IMR-90 (cell line): ENCODE measurements around the gene PLPPR3. TPM values are rescaled to one million over a fixed set of nuclear protein-coding genes. Genes with fewer than 3 reads are reported as not detected.

Source experiments
- ATAC-seq: fragments of 200-7000 bp; cut with Tn5 transposase; 2 replicates; pipeline ENCODE4 v1.9.1; 2020; ENCODE audit warnings: low read depth, mild to moderate bottlenecking, moderate library complexity
- BruUV-seq: library from RNA; stranded (reverse); fragments of 400-500 nt; replicated peaks from 2 replicates; lab custom pipeline; 2021; lab: Mats Ljungman, UMichigan
- CTCF ChIA-PET: fragments of 300-600 bp; formaldehyde crosslinking; extraction: SDS; loops from one replicate; lab custom pipeline; 2021; ENCODE audit warnings: antibody characterized with exemption; lab: Yijun Ruan, JAX
- POLR2A ChIA-PET: fragments of 300-600 bp; sonication (Branson Sonifier 250); formaldehyde crosslinking; loops from one replicate; lab custom pipeline; 2022; ENCODE audit warnings: antibody characterized with exemption; ENCODE audit not compliant: unreplicated experiment; lab: Charles Lee
- DNase-seq: peaks from one replicate; pipeline ENCODE4 v3.0.0; 2013
- H2AFZ ChIP-seq: replicated peaks from 2 replicates; pipeline ENCODE3; 2013; ENCODE audit warnings: low read length, mild to moderate bottlenecking; ENCODE audit not compliant: poor library complexity
- H2AK5ac ChIP-seq: 2 replicates; pipeline ENCODE4 v1.6.1; 2013; ENCODE audit warnings: low read depth, low read length, inconsistent platforms
- H2AK9ac ChIP-seq: replicated peaks from 2 replicates; pipeline ENCODE3; 2013; ENCODE audit warnings: mild to moderate bottlenecking, low read depth, low read length, moderate library complexity; ENCODE audit not compliant: poor library complexity
- H2BK120ac ChIP-seq: 2 replicates; pipeline ENCODE4 v1.6.1; 2013; ENCODE audit warnings: low read depth, low read length, inconsistent platforms
- H2BK15ac ChIP-seq: 3 replicates; pipeline ENCODE4 v1.6.1; 2013; ENCODE audit warnings: low read depth, low read length, inconsistent platforms
- H2BK20ac ChIP-seq: 2 replicates; pipeline ENCODE4 v1.6.1; 2013; ENCODE audit warnings: low read depth, mild to moderate bottlenecking, inconsistent platforms, low read length, moderate library complexity
- H2BK5ac ChIP-seq: 2 replicates; pipeline ENCODE4 v1.6.1; 2013; ENCODE audit warnings: mild to moderate bottlenecking, low read depth, low read length, inconsistent platforms; ENCODE audit not compliant: poor library complexity, severe bottlenecking
- H3K14ac ChIP-seq: replicated peaks from 2 replicates; pipeline ENCODE4 v1.6.1; 2013; ENCODE audit warnings: low read depth, low read length, inconsistent platforms
- H3K18ac ChIP-seq: 2 replicates; pipeline ENCODE4 v1.6.1; 2013; ENCODE audit warnings: low read depth, low read length, control low read depth
- H3K23ac ChIP-seq: 2 replicates; pipeline ENCODE4 v1.6.1; 2013; ENCODE audit warnings: low read depth, low read length, inconsistent platforms
- H3K27ac ChIP-seq: 2 replicates; pipeline ENCODE4 v1.5.1; 2013; ENCODE audit warnings: mild to moderate bottlenecking, control low read depth, low read length; ENCODE audit not compliant: insufficient read depth
- H3K27me3 ChIP-seq: 2 replicates; pipeline ENCODE4 v1.6.1; 2013; ENCODE audit warnings: low read length; ENCODE audit not compliant: control insufficient read depth, insufficient read depth
- H3K36me3 ChIP-seq: 2 replicates; pipeline ENCODE4 v1.6.1; 2013; ENCODE audit warnings: low read length, mixed read lengths; ENCODE audit not compliant: control insufficient read depth, insufficient read depth
- H3K4ac ChIP-seq: 2 replicates; pipeline ENCODE4 v1.6.1; 2013; ENCODE audit warnings: low read depth, low read length, inconsistent platforms
- H3K4me1 ChIP-seq: 2 replicates; pipeline ENCODE4 v1.6.1; 2013; ENCODE audit warnings: low read length, mixed read lengths; ENCODE audit not compliant: control insufficient read depth, insufficient read depth
- H3K4me2 ChIP-seq: 2 replicates; pipeline ENCODE4 v1.6.1; 2013; ENCODE audit warnings: low read depth, mild to moderate bottlenecking, control low read depth, low read length, moderate library complexity
- H3K4me3 ChIP-seq: 2 replicates; pipeline ENCODE4 v1.5.1; 2013; ENCODE audit warnings: low read depth, mild to moderate bottlenecking, control low read depth, low read length, moderate library complexity; ENCODE audit not compliant: insufficient read depth
- H3K56ac ChIP-seq: 2 replicates; pipeline ENCODE4 v1.6.1; 2013; ENCODE audit warnings: low read length, inconsistent platforms; ENCODE audit not compliant: insufficient read depth; ENCODE audit errors: extremely low read depth
- H3K79me1 ChIP-seq, 2 experiments: 2 replicates each; pipeline ENCODE4 v1.6.1; 2013; ENCODE audit warnings: low read length in 2 of 2, inconsistent platforms in 1 of 2, low read depth in 1 of 2
- H3K9ac ChIP-seq: 2 replicates; pipeline ENCODE4 v1.6.1; 2013; ENCODE audit warnings: low read depth, low read length, control low read depth
- H3K9me1 ChIP-seq: 2 replicates; pipeline ENCODE4 v1.6.1; 2013; ENCODE audit warnings: low read length, inconsistent platforms; ENCODE audit not compliant: insufficient read depth
- H3K9me3 ChIP-seq: 2 replicates; pipeline ENCODE4 v1.6.1; 2013; ENCODE audit warnings: low read length; ENCODE audit not compliant: control insufficient read depth, insufficient read depth
- H4K20me1 ChIP-seq: 2 replicates; pipeline ENCODE4 v1.6.1; 2013; ENCODE audit warnings: low read length, inconsistent platforms; ENCODE audit not compliant: insufficient read depth
- H4K5ac ChIP-seq: 2 replicates; pipeline ENCODE4 v1.6.1; 2013; ENCODE audit warnings: mild to moderate bottlenecking, low read depth, low read length, control low read depth
- H4K8ac ChIP-seq, 2 experiments: 2 replicates each; pipeline ENCODE4 v1.6.1; 2013; ENCODE audit warnings: low read depth in 2 of 2, low read length in 2 of 2, control low read depth in 1 of 2, inconsistent platforms in 1 of 2
- H4K91ac ChIP-seq: 2 replicates; pipeline ENCODE4 v1.6.1; 2013; ENCODE audit warnings: low read depth, low read length, inconsistent platforms; ENCODE audit not compliant: insufficient read depth
- BHLHE40 ChIP-seq: fragments of 150-350 bp; IDR thresholded peaks from 2 replicates; pipeline ENCODE4 v1.6.1; 2016; ENCODE audit warnings: mild to moderate bottlenecking, low read depth, low read length
- CEBPB ChIP-seq: IDR thresholded peaks from 2 replicates; pipeline ENCODE4 v1.6.1; 2012; ENCODE audit warnings: low read depth, low read length, improper control_type of control experiment
- CHD1 ChIP-seq: IDR thresholded peaks from 2 replicates; pipeline ENCODE4 v1.6.1; 2012; ENCODE audit warnings: low read depth, low read length, improper control_type of control experiment
- FOS ChIP-seq: fragments of 150-350 bp; IDR thresholded peaks from 2 replicates; pipeline ENCODE4 v1.6.1; 2016; ENCODE audit warnings: low read depth, low read length
- MAFK ChIP-seq: IDR thresholded peaks from 2 replicates; pipeline ENCODE4 v1.6.1; 2012; ENCODE audit warnings: low read depth, low read length, improper control_type of control experiment
- MAZ ChIP-seq: IDR thresholded peaks from 2 replicates; pipeline ENCODE4 v1.6.1; 2012; ENCODE audit warnings: low read depth, mild to moderate bottlenecking, low read length, improper control_type of control experiment, moderate library complexity, borderline replicate concordance
- MXI1 ChIP-seq: IDR thresholded peaks from 2 replicates; pipeline ENCODE4 v1.6.1; 2012; ENCODE audit warnings: low read depth, mild to moderate bottlenecking, low read length, moderate library complexity, borderline replicate concordance
- NFE2L2 ChIP-seq: fragments of 150-350 bp; IDR thresholded peaks from 2 replicates; pipeline ENCODE4 v1.6.1; 2016; ENCODE audit warnings: low read depth, mild to moderate bottlenecking, low read length
- POLR2A ChIP-seq: IDR thresholded peaks from 2 replicates; pipeline ENCODE4 v1.6.1; 2012; ENCODE audit warnings: mild to moderate bottlenecking, low read depth, low read length
- RAD21 ChIP-seq: IDR thresholded peaks from 2 replicates; pipeline ENCODE4 v1.6.1; 2012; ENCODE audit warnings: low read length, improper control_type of control experiment
- RCOR1 ChIP-seq: IDR thresholded peaks from 2 replicates; pipeline ENCODE4 v1.6.1; 2012; ENCODE audit warnings: mild to moderate bottlenecking, low read length, improper control_type of control experiment; ENCODE audit not compliant: insufficient replicate concordance
- RFX5 ChIP-seq: IDR thresholded peaks from 2 replicates; pipeline ENCODE4 v1.8.0; 2012; ENCODE audit warnings: low read depth, mild to moderate bottlenecking, low read length, moderate library complexity
- WGBS, 2 experiments: methylation state at CpG; one replicate each; pipeline versions ENCODE4 v1.1.5 to v1.1.7; 2013; ENCODE audit warnings: missing lambda C conversion rate in 2 of 2; ENCODE audit not compliant: insufficient read length in 1 of 2; ENCODE audit errors: extremely low coverage in 2 of 2; 5-methylcytosine and 5-hydroxymethylcytosine counted together
- dilution Hi-C: fragments of 300-500 bp; cut with HindIII; formaldehyde crosslinking; loops from one replicate; pipeline ENCODE4 v1.14.3; 2018; ENCODE audit warnings: low sequenced_read_pairs; ENCODE audit not compliant: unreplicated experiment
- in situ Hi-C: fragments of 300-500 bp; cut with MboI; formaldehyde crosslinking; loops from 3 replicates; pipeline ENCODE4 v1.14.3; 2019; ENCODE audit warnings: low sequenced_read_pairs, inconsistent platforms, mixed read lengths
- intact Hi-C: fragments of 100-400 bp; cut with micrococcal nuclease; formaldehyde crosslinking; loops from 2 replicates; pipeline ENCODE4 v1.10.0; 2022
- polyA plus RNA-seq, 3 experiments: library from polyadenylated mRNA; depleted of rRNA; stranded (reverse); fragments of >200 nt; gene quantifications; 2 replicates each; pipeline ENCODE4 v1.2.3, GENCODE V29; 2012; ENCODE audit warnings: low replicate concordance in 1 of 3
- total RNA-seq: library from RNA; depleted of rRNA; stranded (reverse); fragments of >200 nt; gene quantifications from 2 replicates; pipeline ENCODE4 v1.2.3, GENCODE V29; 2012
- TF ChIP-seq, protein P1 (sequence below): conservative IDR thresholded peaks from 2 replicates; pipeline ENCODE4 v1.5.1; 2012; ENCODE audit warnings: mild to moderate bottlenecking, low read depth, low read length, improper control_type of control experiment
- TF ChIP-seq, protein P2 (sequence below): fragments of 150-350 bp; IDR thresholded peaks from 2 replicates; pipeline ENCODE4 v1.6.1; 2017; ENCODE audit warnings: mild to moderate bottlenecking, antibody characterized with exemption, low read length, low read depth

The PLPPR3 gene
- total and polyA plus RNA-seq, 2 of the 4 experiments (the other 2 are of a cell fraction), result 0.36 to 1.2 TPM

- no peaks in the 10 kb centered on the region for H3K9me3 ChIP-seq
- in situ Hi-C loops, result no loop called here
- peak overlapping the region; percentile 92 for H2AK9ac ChIP-seq
- peak overlapping the region; percentile 59; the same call in 1 of the 2 replicates for H4K91ac ChIP-seq
- H3K9me1 ChIP-seq, result peaks cover 2% of the 10 kb centered on the region; the same call in 1 of the 2 replicates
- peaks cover 19% of the 10 kb centered on the region for H3K36me3 ChIP-seq
- no peak overlapping the region for H2AFZ ChIP-seq
- peaks cover 31% of the 10 kb centered on the region for H4K20me1 ChIP-seq
- dilution Hi-C loops, result no loop called here
- H2BK20ac ChIP-seq, result no peak overlapping the region
- H3K27me3 ChIP-seq, result no peaks in the 10 kb centered on the region
- H3K27ac ChIP-seq, result no peak overlapping the region; the same call in 1 of the 2 replicates
- BruUV-seq, result no TSS peak
- H3K4me2 ChIP-seq, result no peak overlapping the region; the same call in 1 of the 2 replicates
- WGBS, 2 experiments, result 88% methylated on average over 18 of the region's 39 CpGs; no CpG with 5 or more reads in 1 of the 2 experiments
- no peak overlapping the region for H3K4me3 ChIP-seq
- H4K8ac ChIP-seq, result peak overlapping the region; percentile 13 to 98; a peak in 3 of 4 replicates
- ChIA-PET CTCF (no interaction called here), POLR2A (no interaction called here)
- ATAC-seq (no peak), DNase-seq (no peak)
- H3K14ac ChIP-seq, result no peak overlapping the region
- no peak overlapping the region for H3K9ac ChIP-seq
- intact Hi-C loops, result loop anchor here (2.0 kb wide), 1 partner anchor 13 kb away; no protein-coding TSS in a partner anchor
- H3K56ac ChIP-seq, result no peak overlapping the region
- H2BK120ac ChIP-seq, result no peak overlapping the region
- peak overlapping the region; percentile 89 for H2BK5ac ChIP-seq
- peaks cover 15% of the 10 kb centered on the region for H3K4me1 ChIP-seq
- no peak overlapping the region for H3K23ac ChIP-seq
- H3K18ac ChIP-seq, result no peak overlapping the region
- H4K5ac ChIP-seq, result 0 out of 2 replicates have a peak overlapping the region, but pooled peaks have one; percentile 83
- peaks cover 0 to 5% of the 10 kb centered on the region in 2 experiments; a peak in 1 of 4 replicates for H3K79me1 ChIP-seq
- peak overlapping the region; percentile 91; the same call in 1 of the 2 replicates for H3K4ac ChIP-seq
- no peak overlapping the region; the same call in 2 of the 3 replicates for H2BK15ac ChIP-seq
- H2AK5ac ChIP-seq, result peak overlapping the region; percentile 83
- TF ChIP-seq POLR2A (no peak), CEBPB (no peak), FOS (no peak), NFE2L2 (no peak), RFX5 (no peak), MAFK (no peak), BHLHE40 (no peak), RAD21 (no peak), RCOR1 (no peak), MAZ (no peak), CHD1 (no peak), MXI1 (no peak)
- TF ChIP-seq, protein P1, sequence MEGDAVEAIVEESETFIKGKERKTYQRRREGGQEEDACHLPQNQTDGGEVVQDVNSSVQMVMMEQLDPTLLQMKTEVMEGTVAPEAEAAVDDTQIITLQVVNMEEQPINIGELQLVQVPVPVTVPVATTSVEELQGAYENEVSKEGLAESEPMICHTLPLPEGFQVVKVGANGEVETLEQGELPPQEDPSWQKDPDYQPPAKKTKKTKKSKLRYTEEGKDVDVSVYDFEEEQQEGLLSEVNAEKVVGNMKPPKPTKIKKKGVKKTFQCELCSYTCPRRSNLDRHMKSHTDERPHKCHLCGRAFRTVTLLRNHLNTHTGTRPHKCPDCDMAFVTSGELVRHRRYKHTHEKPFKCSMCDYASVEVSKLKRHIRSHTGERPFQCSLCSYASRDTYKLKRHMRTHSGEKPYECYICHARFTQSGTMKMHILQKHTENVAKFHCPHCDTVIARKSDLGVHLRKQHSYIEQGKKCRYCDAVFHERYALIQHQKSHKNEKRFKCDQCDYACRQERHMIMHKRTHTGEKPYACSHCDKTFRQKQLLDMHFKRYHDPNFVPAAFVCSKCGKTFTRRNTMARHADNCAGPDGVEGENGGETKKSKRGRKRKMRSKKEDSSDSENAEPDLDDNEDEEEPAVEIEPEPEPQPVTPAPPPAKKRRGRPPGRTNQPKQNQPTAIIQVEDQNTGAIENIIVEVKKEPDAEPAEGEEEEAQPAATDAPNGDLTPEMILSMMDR, result no peak
- TF ChIP-seq, protein P2, sequence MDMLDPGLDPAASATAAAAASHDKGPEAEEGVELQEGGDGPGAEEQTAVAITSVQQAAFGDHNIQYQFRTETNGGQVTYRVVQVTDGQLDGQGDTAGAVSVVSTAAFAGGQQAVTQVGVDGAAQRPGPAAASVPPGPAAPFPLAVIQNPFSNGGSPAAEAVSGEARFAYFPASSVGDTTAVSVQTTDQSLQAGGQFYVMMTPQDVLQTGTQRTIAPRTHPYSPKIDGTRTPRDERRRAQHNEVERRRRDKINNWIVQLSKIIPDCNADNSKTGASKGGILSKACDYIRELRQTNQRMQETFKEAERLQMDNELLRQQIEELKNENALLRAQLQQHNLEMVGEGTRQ, result no peak
Measured at GRCh38 chr19:795691-796581, 25.8 kb downstream of the PLPPR3 start.
